ENCODE measurements around the gene ACP2.

Gene ACP2

GRCh38 chr11:47253660-47254059 is 5.0 kb upstream of the ACP2 start:
- Histone ChIP-seq H3K9me3 (ENCODE audit: control insufficient read depth, low read depth, low read length) (no peaks in the 10 kb centered on the region), H3K4me3 (ENCODE audit: low read length) (no peak overlapping the region), H3K36me3 (ENCODE audit: control insufficient read depth, low read depth, low read length) (no peaks in the 10 kb centered on the region), H3K27ac (ENCODE audit: low read length) (no peak overlapping the region), H3K27me3 (ENCODE audit: control insufficient read depth, insufficient read depth, low read length) (no peaks in the 10 kb centered on the region), H3K4me1 (ENCODE audit: control insufficient read depth, low read depth, low read length) (peaks cover 9% of the 10 kb centered on the region), H3K9ac (ENCODE audit: low read length) (no peak overlapping the region)

- H3K27ac ChIP-seq (ENCODE audit: low read length): no peak overlapping the region
- no peaks in the 10 kb centered on the region for H3K36me3 ChIP-seq (ENCODE audit: control insufficient read depth, low read depth, low read length)
- H3K4me3 ChIP-seq (ENCODE audit: low read length): no peak overlapping the region
- no peaks in the 10 kb centered on the region for H3K9me3 ChIP-seq (ENCODE audit: control insufficient read depth, low read depth, low read length)
- peaks cover 4% of the 10 kb centered on the region for H3K4me1 ChIP-seq (ENCODE audit: control insufficient read depth, low read depth, low read length)
- H3K27me3 ChIP-seq (ENCODE audit: control insufficient read depth, insufficient read depth, low read length): no peaks in the 10 kb centered on the region
- H3K9ac ChIP-seq (ENCODE audit: low read length): no peak overlapping the region
These were observed 3.1 kb upstream of the ACP2 start for GRCh38 chr11:47251751-47252150.

GRCh38 chr11:47249378-47249715 is 733 bp upstream of the ACP2 start:
- peak overlapping the region; percentile 98 for H3K27ac ChIP-seq (ENCODE audit: low read length)
- no peaks in the 10 kb centered on the region for H3K27me3 ChIP-seq (ENCODE audit: control insufficient read depth, insufficient read depth, low read length)
- no peaks in the 10 kb centered on the region for H3K9me3 ChIP-seq (ENCODE audit: control insufficient read depth, low read depth, low read length)
- H3K36me3 ChIP-seq (ENCODE audit: control insufficient read depth, low read depth, low read length): peaks cover 13% of the 10 kb centered on the region
- H3K9ac ChIP-seq (ENCODE audit: low read length): peak overlapping the region; percentile 81
- peak overlapping the region; percentile 91 for H3K4me3 ChIP-seq (ENCODE audit: low read length)
- peaks cover 4% of the 10 kb centered on the region for H3K4me1 ChIP-seq (ENCODE audit: control insufficient read depth, low read depth, low read length)

DNA sequence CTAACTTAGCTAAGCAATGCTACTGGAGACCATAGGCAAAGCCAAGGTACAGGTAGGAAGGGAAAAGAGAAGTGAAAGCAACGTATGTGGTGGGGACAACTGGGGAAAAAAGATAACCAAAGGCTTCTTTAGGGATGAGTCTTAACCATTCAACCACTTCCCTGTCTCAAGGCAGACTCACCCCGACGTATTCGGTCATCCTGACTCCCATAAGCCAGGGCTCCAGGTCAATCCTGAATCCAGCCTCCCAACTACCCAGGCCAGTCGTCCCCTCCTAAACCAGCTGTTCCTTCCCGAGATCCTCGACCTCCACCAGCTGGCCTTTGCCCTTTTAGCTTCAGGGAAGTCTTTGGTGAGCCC is 330 bp downstream of the ACP2 start:
- Histone ChIP-seq H3K9ac (ENCODE audit: low read length) (peak overlapping the region; percentile 81), H3K27ac (ENCODE audit: low read length) (peak overlapping the region; percentile 98), H3K4me3 (ENCODE audit: low read length) (peak overlapping the region; percentile 91), H3K27me3 (ENCODE audit: control insufficient read depth, insufficient read depth, low read length) (no peaks in the 10 kb centered on the region), H3K36me3 (ENCODE audit: control insufficient read depth, low read depth, low read length) (peaks cover 13% of the 10 kb centered on the region), H3K4me1 (ENCODE audit: control insufficient read depth, low read depth, low read length) (peaks cover 4% of the 10 kb centered on the region), H3K9me3 (ENCODE audit: control insufficient read depth, low read depth, low read length) (no peaks in the 10 kb centered on the region)

DNA sequence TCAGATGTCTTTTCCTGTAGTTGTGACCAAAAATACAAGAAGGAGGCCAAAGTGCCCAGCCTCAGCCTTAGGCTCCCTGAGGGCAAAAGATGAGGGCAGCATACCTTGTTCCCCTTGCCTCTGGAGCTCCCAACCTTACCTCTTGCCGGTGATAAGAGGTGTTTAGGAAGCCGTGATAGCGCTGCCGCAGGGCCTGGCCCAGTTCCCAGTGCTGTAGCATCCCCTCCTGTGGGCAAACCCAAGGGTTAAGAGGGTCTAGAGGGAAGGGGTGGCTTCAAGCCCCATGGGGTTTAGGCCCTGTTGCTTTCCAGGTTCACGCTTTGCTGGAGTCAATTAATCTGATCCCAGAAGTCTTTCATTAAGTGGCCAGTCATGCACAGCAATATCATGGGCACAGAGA is 1.1 kb downstream of the ACP2 start:
- peaks cover 13% of the 10 kb centered on the region for H3K36me3 ChIP-seq (ENCODE audit: control insufficient read depth, low read depth, low read length)
- H3K9ac ChIP-seq (ENCODE audit: low read length): no peak overlapping the region
- H3K4me3 ChIP-seq (ENCODE audit: low read length): peak overlapping the region; percentile 91
- no peaks in the 10 kb centered on the region for H3K27me3 ChIP-seq (ENCODE audit: control insufficient read depth, insufficient read depth, low read length)
- H3K4me1 ChIP-seq (ENCODE audit: control insufficient read depth, low read depth, low read length): peaks cover 4% of the 10 kb centered on the region
- no peak overlapping the region for H3K27ac ChIP-seq (ENCODE audit: low read length)
- H3K9me3 ChIP-seq (ENCODE audit: control insufficient read depth, low read depth, low read length): no peaks in the 10 kb centered on the region

DNA sequence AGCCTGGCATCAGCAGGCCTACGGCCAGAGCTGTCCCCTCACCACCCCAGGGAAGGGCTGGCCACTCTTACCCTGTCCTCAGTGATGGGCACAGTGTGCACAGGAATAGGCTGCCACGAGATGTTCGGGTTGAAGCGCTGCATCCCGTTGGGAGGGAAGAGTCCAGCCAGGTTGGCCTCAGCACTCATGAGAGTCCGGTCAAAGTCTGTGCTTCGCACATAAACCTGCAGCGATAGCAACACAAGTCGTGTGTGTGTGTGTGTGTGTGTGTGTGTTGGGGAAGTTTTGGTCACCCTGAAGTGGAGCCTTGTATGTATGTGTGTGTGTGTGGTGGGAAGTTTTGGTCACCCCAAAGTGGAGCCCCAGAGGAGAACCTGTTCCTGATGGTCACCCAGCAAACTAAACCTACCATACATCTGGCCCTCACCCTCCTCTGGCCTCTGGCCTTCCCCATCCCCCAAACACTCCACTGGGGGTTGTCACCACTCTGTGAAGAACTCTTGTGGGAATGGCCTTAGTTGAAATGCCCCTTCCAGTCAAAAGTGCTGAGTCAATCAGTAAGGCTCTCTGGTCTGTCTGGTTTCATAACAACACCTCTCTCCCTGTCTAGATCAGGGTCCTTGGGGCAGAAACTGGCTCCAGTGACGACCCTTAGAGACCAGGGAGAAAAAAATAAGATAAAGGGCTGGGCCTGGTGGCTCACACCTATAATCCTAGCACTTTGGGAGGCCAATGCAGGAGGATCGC is 2.8 kb downstream of the ACP2 start:
- Histone ChIP-seq H3K27me3 (ENCODE audit: control insufficient read depth, insufficient read depth, low read length) (no peaks in the 10 kb centered on the region), H3K4me1 (ENCODE audit: control insufficient read depth, low read depth, low read length) (peaks cover 4% of the 10 kb centered on the region), H3K4me3 (ENCODE audit: low read length) (no peak overlapping the region), H3K9me3 (ENCODE audit: control insufficient read depth, low read depth, low read length) (no peaks in the 10 kb centered on the region), H3K36me3 (ENCODE audit: control insufficient read depth, low read depth, low read length) (peaks cover 24% of the 10 kb centered on the region), H3K27ac (ENCODE audit: low read length) (no peak overlapping the region), H3K9ac (ENCODE audit: low read length) (no peak overlapping the region)

- no peak overlapping the region for H3K27ac ChIP-seq (ENCODE audit: low read length)
- peaks cover 32% of the 10 kb centered on the region for H3K36me3 ChIP-seq (ENCODE audit: control insufficient read depth, low read depth, low read length)
- no peak overlapping the region for H3K4me3 ChIP-seq (ENCODE audit: low read length)
- no peaks in the 10 kb centered on the region for H3K27me3 ChIP-seq (ENCODE audit: control insufficient read depth, insufficient read depth, low read length)
- H3K9ac ChIP-seq (ENCODE audit: low read length): no peak overlapping the region
- no peaks in the 10 kb centered on the region for H3K9me3 ChIP-seq (ENCODE audit: control insufficient read depth, low read depth, low read length)
- H3K4me1 ChIP-seq (ENCODE audit: control insufficient read depth, low read depth, low read length): peaks cover 4% of the 10 kb centered on the region
These were observed 3.9 kb downstream of the ACP2 start for GRCh38 chr11:47244448-47245350.

DNA sequence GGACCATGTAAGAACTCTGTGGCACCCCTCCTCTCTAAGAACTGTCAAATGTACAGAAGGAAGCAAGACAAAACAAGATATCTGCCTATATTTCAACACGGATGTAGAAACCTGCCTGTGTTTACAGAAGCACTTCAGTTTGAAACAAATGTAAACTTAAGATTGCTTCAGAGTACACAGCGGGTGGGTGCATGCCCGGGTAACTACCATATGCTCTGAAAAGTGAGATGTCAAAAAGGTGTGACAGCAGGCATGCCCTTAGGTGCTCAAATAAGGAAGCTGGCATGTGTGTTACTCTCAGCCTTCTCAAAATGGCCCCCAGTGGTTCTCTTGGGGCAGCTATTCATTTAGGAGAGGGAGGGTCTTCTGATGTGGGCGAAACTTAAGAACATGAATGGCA is 5.2 kb downstream of the ACP2 start:
- Histone ChIP-seq H3K9ac (ENCODE audit: low read length) (no peak overlapping the region), H3K4me3 (ENCODE audit: low read length) (no peak overlapping the region), H3K9me3 (ENCODE audit: control insufficient read depth, low read depth, low read length) (no peaks in the 10 kb centered on the region), H3K36me3 (ENCODE audit: control insufficient read depth, low read depth, low read length) (peaks cover 42% of the 10 kb centered on the region), H3K27me3 (ENCODE audit: control insufficient read depth, insufficient read depth, low read length) (no peaks in the 10 kb centered on the region), H3K4me1 (ENCODE audit: control insufficient read depth, low read depth, low read length) (no peaks in the 10 kb centered on the region), H3K27ac (ENCODE audit: low read length) (no peak overlapping the region)

DNA sequence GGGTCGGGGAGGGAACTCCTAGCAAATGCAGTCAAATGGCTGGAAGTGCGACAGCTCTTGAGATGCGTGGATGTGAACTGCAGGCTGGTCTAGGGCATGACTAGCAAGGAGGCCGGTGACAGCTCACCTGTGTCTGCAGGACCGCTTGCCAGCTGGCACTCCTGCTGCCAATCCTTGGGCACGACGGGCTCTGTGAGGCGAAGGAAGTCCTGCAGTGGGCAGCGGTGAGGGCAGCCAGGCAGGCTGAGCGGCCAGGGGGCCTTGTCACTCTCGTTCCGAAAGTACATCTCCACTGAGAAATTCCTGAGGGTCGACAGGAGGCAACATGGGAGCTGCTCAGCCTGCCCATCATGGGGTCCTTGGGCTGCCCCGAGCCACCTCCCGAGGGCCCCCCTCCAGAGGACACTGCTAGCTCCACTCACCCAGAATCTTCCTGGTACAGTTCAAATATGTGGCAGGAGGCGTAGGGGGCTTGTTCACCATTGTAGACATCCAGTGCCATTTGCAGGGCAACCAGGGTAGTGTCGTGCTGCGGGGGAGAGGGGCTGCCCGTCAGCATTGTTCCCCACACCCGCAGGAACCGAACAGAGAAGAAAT is 5.9 kb downstream of the ACP2 start:
- no peak overlapping the region for H3K27ac ChIP-seq (ENCODE audit: low read length)
- H3K36me3 ChIP-seq (ENCODE audit: control insufficient read depth, low read depth, low read length): peaks cover 46% of the 10 kb centered on the region
- H3K4me1 ChIP-seq (ENCODE audit: control insufficient read depth, low read depth, low read length): no peaks in the 10 kb centered on the region
- H3K4me3 ChIP-seq (ENCODE audit: low read length): no peak overlapping the region
- no peaks in the 10 kb centered on the region for H3K27me3 ChIP-seq (ENCODE audit: control insufficient read depth, insufficient read depth, low read length)
- no peak overlapping the region for H3K9ac ChIP-seq (ENCODE audit: low read length)
- no peaks in the 10 kb centered on the region for H3K9me3 ChIP-seq (ENCODE audit: control insufficient read depth, low read depth, low read length)

- H3K36me3 ChIP-seq (ENCODE audit: control insufficient read depth, low read depth, low read length): peaks cover 48% of the 10 kb centered on the region
- no peaks in the 10 kb centered on the region for H3K4me1 ChIP-seq (ENCODE audit: control insufficient read depth, low read depth, low read length)
- no peaks in the 10 kb centered on the region for H3K9me3 ChIP-seq (ENCODE audit: control insufficient read depth, low read depth, low read length)
- no peaks in the 10 kb centered on the region for H3K27me3 ChIP-seq (ENCODE audit: control insufficient read depth, insufficient read depth, low read length)
- H3K27ac ChIP-seq (ENCODE audit: low read length): no peak overlapping the region
- no peak overlapping the region for H3K4me3 ChIP-seq (ENCODE audit: low read length)
- H3K9ac ChIP-seq (ENCODE audit: low read length): no peak overlapping the region
These were observed 6.7 kb downstream of the ACP2 start for GRCh38 chr11:47241841-47242301.

GRCh38 chr11:47239852-47240251 is 8.8 kb downstream of the ACP2 start:
- Histone ChIP-seq H3K36me3 (ENCODE audit: control insufficient read depth, low read depth, low read length) (peaks cover 44% of the 10 kb centered on the region), H3K9me3 (ENCODE audit: control insufficient read depth, low read depth, low read length) (no peaks in the 10 kb centered on the region), H3K9ac (ENCODE audit: low read length) (no peak overlapping the region), H3K4me3 (ENCODE audit: low read length) (no peak overlapping the region), H3K27me3 (ENCODE audit: control insufficient read depth, insufficient read depth, low read length) (no peaks in the 10 kb centered on the region), H3K4me1 (ENCODE audit: control insufficient read depth, low read depth, low read length) (no peaks in the 10 kb centered on the region), H3K27ac (ENCODE audit: low read length) (no peak overlapping the region)

Data from iPS-18a (cell line).